HG03097 (cell line): ENCODE data around the gene LMTK2.

Source experiments
- ATAC-seq: cut with Tn5 transposase; IDR thresholded peaks from one replicate; pipeline ENCODE4 v1.9.1; 2021; ENCODE audit not compliant: unreplicated experiment, low FRiP score

LMTK2 gene

DNA sequence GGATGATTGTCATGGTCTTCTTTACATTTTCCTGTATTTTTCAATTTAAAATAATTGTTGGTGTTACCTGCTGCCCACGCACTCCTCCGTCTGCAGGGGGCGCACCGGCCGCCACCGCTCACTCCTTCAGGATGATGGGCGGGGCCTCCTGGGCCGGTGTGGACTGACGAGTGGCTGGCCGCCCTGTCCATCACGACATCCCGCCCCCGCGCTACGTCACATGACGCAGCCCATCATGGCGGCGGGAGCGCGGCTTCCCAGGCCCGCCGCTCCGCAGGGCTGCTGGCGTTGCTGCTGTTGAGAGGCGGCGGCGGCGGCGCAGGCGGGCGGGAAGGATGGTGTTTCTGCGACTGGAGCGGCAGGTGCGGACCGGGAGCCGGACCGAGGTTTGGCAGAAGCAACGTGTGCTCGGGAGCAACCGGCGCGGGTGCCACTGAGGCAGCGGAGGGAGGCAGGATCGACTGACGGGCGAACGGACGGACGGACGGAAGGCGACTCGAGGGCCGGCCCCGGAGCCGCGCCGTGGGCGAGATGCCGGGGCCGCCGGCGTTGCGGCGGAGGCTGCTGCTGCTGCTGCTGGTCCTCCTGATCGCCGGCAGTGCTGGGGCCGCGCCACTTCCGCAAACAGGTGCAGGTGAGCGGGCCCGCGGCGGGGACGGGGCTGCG is at the start of gene LMTK2:
Gene LMTK2 (plus strand): TSS at position 216 of the 666 bp plus-strand sequence. CDS start 316 bp downstream, at position 532.
- peak; percentile 100 for ATAC-seq

DNA sequence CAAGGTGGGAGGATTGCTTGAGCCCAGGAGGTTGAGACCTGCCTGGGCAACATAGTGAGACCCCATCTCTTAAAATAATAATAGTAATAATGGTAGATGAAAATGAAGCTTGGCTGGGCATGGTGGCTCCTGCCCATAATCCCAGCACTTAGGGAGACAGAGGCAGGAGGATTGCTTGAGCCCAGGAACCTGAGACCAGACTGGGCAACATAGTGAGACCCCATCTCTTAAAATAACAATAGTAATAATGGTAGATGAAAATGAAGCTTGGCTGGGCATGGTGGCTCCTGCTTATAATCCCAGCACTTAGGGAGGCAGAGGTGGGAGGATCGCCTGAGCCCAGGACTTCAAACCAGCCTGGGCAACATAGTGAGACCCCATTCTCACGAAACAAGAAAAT is 49.5 kb upstream of the LMTK2 start:
- no peak for ATAC-seq

DNA sequence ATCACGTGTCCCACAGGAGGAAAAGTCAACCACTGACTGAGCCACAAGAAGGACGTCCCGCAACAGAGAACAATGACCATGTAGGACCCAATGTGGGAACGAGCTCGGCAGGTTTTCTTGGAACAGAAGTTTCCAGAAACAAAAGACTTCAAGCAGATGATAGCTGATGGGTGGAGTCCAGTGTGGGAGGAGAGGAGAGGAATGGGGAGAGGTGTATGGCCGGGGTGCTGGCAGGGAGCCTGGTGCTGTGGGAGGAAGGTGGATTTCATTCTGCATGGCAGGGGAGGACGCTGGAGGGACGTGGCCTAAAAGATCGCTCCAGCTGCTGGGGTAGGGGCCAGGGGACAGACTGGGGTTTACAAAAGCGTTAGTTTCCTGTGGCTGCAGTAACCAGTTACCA is 48.5 kb upstream of the LMTK2 start:
- ATAC-seq = no peak

DNA sequence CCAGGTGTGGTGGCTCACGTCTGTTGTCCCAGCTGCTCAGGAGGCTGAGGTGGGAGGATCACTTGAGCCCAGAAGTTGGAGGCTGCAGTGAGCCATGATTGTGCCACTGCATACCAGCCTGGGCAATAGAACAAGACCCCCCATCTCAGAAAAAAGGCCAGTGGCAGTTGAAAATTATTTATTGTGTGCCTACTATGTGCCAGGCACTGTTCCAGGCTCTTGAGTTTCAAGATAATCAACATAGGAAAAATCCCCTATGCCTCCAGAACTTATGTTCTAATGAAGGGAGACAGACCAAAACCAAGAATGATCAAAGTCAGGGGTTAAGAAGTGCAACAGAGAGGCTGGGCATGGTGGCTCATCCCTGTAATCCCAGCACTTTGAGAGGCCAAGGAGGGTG is 42.4 kb upstream of the LMTK2 start:
- no peak for ATAC-seq

DNA sequence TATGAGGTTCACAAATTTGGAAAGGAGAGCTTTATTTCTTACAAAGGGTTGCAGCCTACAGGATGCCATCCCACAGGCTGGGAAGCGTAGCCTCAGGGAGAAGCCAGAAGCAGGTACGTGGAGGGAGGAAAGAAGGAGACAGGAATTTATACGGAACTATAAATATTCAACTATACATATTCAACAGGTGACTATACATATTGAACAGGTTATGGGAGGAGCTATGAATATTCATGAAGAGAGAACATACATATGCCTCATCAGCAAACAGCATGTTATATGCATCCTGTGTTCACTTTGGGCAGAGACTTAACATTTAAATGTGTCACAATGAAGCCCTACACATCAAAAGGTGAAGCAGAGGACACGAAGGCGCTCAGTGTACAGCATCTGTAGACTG is 40.5 kb upstream of the LMTK2 start:
- no peak for ATAC-seq

DNA sequence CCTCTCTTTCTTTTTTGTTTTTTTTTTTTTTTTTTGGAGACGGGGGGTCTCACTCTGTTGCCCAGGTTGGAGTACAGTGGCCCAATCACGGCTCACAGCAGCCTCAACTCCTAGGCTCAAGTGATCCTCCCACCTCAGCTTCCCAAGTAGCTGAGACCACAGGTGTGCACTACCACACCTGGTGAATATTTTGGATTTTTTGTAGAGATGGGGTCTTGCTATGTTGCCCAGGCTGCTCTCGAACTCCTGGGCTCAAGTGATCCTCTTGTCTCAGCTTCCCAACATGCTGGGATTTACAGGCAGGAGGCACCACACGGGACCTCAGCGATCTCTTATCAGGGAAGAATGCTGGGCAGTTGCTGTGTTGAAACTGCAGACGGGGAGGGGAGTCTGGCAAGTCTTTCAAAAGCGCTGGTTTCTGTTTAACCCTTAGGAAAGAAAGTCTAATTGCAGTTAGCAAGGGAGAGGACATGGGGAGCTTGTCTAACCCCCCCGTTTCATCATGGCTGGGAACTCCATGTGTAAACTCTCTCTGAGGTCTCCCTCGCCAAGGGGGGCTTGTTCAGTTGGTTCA is 39.6 kb upstream of the LMTK2 start:
- ATAC-seq = no peak

DNA sequence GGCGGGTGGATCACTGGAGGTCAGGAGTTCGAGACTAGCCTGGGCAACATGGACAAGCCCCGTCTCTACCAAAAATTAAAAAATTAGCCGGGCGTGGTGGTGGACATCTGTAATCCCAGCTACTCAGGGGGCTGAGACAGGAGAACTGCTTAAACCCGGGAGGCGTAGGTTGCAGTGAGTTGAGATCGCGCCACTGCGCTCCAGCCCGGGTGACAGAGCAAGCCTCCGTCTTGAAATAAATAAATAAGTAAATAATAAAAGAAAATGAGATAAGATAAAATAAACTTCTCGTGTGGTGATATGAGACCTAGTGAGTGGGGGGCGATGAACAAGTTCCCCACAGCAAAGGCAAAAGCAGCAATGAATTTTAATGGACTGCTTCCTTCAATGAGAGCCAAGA is 33.6 kb upstream of the LMTK2 start:
- no peak for ATAC-seq

DNA sequence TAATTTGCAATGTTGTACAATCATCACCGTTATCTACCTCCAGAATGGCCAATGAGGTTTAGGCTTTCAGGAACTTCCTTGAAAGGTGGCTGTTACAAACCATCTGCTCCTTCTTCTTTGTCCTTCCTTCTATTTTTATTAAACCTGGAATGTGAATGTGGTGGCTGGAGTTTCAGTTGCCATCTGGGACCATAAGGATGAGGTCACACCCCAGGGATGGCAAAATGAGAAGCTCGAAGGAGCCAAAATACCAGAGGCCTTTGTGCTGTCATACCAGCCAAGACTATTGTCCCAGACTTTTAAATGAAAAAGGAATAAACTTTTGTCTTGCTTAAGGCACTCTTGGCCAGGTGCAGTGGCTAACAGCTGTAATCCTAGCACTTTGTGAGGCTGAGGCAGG is 30.9 kb upstream of the LMTK2 start:
- ATAC-seq = no peak

DNA sequence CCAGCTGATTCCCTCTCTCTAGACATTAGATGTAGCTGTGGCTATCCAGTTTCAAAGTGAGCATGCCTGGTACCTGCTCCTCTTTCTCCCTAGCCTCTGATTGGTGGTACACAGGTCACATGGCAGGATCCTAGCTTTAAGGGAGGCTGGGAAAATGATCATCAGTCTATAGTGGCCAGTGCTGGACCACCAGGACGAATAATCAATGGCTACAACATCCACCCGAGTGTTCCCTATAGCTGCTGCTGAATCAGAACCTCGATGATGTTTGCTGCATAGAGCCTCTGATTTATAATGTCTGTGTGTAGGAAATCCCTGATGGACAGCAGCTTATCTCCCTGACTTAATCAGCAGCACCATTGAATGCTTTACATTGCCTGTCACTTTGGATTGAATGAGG is 28.9 kb upstream of the LMTK2 start:
- ATAC-seq = no peak

DNA sequence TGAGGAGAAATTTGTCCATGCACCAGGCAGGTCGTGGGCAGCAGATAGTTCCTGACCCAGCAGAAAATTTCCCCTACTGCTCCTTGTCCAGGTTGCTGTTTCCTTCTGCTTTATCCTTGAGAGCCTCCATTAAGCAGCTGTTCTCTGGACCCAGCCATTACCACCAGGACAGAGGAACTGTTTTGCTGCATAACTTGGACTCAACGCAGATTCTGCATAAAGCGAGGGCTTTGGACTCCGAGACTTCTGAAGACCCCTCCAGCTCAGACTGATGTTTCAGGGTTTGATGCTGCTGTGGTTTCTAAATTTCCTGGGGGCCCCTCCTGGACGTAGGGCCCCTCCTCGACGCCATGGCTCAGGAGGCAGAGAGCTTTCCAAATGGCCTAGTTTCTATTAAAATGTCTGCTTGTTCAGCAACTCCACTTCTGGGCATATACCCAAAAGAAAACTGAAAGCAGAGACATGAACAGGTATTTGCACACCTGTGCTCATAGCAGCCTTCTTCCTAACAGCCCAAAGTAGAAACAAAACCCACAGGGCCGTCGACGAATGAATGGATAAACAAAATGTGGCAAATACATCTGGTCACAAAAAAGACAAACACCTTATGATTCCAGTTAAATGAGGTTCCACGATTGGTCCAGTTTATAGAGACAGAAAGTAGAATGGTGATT is 28.3 kb upstream of the LMTK2 start:
- no peak for ATAC-seq

DNA sequence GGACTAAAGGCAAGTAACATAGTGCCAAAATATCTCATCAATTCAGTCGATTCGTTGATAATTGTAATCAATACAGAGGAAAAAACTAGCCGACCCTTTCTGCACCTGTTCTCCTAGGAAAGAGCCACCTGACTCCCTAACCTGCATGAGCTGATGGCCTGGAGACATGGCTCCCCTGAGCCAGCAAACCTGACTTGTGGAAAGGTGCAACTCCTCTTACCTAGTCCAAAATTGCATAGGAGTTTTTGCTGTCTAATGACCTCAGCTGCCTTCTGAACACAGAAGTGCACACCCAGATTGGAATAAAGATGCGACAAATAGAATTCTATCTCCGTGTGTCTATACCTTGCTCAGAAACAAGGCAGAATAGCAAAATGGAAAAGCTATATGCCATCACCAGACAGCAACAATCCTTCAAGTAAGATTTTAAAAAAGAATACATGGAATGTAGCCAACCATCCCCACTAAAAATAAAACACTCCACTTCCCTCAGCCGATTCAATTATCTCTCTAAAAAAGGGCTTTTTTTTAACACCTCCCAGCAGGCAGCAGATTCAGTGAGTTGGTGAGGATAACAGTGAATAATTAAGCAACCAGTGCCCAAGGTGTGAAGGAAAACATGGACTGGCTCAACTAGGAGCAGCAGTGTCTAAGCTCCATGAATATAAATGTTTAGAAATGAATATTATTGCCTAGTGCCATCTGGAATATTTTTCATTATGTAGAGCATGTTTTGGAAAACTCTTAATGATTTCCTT is 26.6 kb upstream of the LMTK2 start:
- no peak for ATAC-seq

DNA sequence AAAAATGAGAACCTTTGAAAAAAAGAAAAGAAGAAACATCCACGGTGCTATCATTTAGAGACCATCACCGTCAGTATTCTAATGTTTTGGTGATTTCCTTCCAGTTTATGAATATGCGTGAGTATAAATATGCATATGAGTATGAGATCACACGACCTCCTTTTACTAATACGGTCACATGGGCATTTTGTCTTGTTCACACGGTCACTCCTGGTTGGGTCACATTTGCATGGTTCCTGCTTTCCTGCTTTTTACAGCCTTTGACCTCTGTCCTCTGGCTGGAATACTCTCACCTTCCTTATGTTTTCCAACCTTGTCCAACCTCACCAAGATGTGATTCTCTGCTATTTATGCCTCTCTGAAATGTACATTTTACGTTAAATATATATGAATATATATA is 25.3 kb upstream of the LMTK2 start:
- no peak for ATAC-seq

DNA sequence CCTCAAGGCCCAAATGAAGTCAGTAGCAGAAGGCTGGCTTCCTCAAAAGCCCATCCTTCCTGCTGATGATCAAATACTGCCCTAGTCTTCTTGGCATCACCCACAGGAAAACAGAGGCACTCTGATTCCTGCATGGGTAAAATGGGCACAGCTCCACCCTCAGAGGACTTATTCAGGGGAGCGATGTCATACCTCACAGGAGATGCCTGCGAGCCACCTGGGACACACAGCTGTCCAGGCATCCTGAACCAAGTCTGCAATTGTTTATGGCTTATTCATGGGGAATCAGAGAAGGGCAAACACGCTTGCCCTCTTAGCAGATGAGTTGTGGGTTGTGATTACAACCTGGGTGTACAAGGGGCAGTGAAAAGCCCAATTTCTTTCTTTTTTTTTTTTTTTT is 22.0 kb upstream of the LMTK2 start:
- ATAC-seq = no peak

DNA sequence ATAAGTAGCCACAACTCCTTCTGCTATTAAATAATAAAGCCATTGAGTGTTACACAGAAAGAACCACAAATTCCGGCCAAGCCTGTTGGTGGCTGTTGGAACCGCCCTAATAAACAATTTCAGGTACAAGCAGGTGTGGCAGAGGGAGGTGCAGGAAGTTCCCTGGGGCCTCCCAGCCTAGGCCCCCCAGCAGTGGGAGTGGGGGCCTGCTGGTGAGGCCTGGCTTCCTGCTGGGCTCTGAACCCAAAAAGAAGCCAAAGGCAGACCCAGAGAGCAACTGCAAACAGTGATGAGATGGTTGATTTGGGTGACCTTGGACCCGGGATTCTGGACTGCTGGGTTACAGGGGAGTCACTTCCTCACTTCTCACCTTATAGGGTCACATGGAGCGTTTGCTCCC is 21.0 kb upstream of the LMTK2 start:
- no peak for ATAC-seq

DNA sequence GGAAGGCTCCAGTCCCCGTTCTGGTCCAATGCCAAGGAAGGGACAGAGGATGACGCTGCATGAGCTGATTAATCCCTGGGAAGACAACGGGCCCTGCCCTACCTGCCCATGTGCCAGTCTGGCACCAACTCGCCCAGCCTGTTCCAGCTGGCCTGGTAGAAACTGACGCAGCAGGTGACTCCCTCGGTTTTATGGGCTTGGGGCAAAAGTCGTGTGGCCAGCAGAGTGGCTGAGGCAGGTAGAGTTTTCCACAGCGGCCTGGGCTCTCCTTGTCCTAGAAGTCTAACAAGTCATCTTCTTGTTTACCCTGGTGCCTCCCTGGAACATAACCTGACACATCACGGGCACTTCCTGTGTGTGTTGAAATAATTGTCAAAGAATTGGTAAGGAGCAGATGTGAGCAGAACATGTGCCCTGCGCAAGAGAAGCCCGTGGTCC is 20.4 kb upstream of the LMTK2 start:
- ATAC-seq = no peak

DNA sequence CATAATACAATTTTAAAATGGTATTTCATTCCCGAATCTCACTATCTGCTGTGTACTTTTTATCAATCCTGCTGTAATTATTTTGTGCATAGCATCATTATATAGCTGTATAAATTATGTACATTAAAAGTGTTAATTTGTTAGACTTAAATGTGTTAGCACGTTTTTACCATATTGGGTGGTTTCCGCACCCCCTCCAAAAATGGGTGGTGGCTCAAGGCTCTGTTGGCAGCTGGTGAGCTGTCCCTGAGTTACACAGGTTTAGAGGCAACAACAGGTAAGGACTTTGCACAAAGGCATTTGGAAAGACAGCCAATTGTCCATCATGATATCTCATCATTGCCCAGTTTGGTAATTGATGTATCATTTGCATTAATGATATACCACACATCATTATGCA is 18.6 kb upstream of the LMTK2 start:
- ATAC-seq = no peak

DNA sequence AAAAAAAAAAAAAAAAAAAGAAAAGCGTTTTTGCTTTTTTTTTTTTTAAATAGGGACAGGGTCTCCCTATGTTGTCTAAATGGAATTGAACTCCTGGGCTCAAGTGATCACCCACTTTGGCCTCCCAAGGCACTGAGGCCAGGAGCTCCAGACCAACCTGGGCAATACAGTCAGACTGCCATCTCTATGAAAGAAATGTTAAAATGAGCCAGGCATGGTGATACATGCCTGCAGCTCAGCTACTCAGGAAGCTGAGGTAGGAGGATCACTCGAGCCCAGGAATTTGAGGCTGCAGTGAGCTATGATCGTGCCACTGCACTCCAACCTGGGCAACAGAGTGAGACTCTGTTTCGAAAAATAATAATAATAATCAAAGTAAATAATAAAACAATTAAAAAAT is 16.5 kb upstream of the LMTK2 start:
- ATAC-seq = no peak

DNA sequence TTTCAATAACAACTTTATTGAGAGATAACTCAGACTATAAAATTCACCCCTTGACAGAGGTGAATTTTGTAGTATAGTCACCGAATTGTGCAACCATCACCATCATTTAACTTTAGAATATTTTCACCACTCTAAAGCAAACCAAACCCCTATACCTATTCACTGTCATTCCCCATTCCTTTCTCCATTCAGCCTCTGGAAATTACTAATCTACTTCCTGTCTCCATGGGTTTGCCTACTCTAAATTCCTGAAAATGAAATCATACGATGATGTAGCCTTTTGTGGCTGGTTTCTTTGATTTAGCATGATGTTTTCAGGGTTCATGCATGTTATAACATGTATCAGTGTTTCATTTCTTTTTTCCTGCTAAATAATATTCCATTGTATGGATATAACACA is 15.6 kb upstream of the LMTK2 start:
- ATAC-seq = no peak

DNA sequence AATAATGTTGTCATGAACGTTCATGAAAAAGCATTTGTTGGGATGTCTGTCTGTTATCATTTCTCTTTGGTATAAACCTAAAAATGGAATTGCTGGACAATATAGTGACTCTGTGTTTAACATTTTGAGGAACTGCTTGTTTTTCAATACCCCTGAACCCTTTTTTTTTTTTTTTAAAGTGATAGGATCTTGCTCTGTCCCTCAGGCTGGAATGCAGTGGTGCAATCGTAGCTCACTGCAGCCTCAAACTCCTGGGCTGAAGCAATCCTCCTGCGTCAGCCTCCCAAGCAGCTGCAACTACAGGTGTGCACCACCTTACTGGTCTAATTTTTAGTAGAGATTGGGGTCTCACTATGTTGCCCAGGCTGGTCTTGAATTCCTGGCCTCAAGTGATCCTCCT is 15.1 kb upstream of the LMTK2 start:
- ATAC-seq = no peak

DNA sequence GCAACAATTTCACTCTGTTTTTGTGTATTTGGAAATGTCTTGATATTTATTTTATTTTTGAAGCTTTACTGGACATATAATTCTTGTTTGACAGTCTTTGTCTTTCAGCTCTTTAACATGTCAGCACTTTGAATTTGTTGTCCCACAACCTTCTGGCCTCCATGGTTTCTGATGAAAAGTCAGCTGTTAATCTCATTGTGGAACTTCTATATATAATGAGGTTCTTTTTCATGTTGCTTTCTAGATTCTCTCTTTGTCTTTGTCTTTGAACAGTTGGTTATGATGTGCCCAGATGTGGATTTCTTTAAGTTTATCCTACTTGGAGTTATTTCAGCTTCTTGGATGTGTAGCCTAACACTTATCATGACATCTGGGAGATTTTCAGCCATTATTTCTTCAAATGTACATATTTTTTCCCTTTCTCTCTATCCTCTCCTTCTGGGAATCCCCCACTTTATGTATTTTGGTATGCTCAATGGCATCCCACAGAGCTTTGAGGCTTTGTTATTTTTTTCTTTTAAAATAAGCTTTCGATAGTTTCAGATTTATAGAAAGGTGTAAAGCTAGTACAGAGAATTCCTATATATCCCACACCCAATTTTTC is 9.5 kb upstream of the LMTK2 start:
- ATAC-seq = no peak

DNA sequence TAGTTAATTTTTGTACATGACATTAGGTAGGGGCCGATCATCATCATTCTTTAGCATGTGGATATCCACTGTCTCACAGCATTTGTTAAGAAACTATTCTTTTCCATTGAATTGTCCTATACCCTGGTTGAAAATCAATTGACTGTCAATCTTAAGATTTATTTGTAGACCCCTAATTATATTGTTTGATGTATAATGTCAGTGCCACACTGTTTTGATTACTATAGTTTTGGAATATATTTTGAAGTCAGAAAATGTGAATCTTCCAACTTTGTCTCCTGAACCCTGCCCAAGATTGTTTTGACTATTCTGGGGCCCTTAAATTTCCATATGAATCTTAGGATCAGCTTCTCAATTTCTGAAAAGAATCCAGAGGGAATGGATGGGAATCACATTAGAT is 6.6 kb upstream of the LMTK2 start:
- no peak for ATAC-seq
